DMS153 treated with DMSO at 0.1 percent for 48 hours (cell line): ENCODE data around the gene TIMP3.

Experiments
- DNase-seq: peaks from one replicate; lab custom pipeline; 2025; ENCODE audit not compliant: unreplicated experiment; lab: John Stamatoyannopoulos, UW

TIMP3 gene

DNA sequence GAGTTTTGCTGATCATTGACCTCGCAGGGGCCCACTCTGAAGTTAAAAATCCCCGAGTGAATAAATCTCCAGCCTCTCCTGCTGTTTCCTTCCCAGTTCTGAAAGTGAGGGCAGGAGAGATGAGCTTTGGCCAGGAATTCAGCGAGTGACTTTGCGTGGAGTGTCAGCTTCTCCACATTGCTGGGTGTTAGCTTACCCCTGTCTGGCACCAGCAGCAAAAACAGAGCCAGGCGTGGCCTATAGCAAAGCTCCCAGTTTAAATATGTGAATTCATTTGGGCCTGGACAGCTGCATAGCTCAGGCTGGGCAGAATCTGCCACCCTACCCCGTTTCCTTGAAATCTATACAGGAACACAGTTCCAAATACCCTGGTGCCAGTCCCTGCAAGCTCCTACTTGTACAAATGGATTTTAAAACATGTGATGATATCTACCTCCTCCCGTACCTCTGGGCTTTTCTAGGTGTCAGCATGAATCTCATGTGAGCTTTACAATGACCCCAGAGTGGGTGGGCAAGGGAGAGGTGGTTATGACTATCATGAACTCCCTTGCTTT, 25.6 kb downstream of the TIMP3 start:
- no peak for DNase-seq

GRCh38 chr22:32828150-32828549, 26.6 kb downstream of the TIMP3 start:
- no peak for DNase-seq

DNA sequence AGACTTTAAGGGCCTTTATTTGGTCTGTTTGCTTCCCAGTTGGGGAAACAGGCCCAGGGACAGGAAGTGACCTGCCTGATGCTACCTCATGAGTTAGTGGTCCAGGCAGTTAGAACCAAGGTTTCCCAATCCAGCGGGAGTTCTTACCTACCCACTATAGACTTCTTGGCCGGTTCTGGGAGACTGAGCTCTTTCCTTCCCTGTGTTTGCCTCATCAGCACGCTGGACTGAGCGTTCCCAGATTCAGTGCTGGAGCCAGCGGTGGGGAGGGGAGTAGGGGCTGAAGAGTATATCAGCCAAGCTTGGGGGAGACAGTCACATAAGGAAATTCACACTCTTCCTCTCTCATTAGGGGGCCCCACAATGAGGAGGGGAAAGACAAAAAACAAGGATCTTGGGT, 27.1 kb downstream of the TIMP3 start:
- no peak for DNase-seq

- no peak for DNase-seq
Measured at GRCh38 chr22:32829451-32829851, 27.9 kb downstream of the TIMP3 start.

- no peak for DNase-seq
Measured at GRCh38 chr22:32830473-32830872, 29.0 kb downstream of the TIMP3 start.

GRCh38 chr22:32830957-32831356, 29.5 kb downstream of the TIMP3 start:
- DNase-seq = no peak

- DNase-seq = no peak
Measured at GRCh38 chr22:32831584-32831983, 30.1 kb downstream of the TIMP3 start.

- DNase-seq = no peak
Measured at GRCh38 chr22:32832174-32832573, 30.7 kb downstream of the TIMP3 start.

- peak; percentile 12 for DNase-seq
Measured at GRCh38 chr22:32836280-32837123, 35.0 kb downstream of the TIMP3 start.

- no peak for DNase-seq
Measured at GRCh38 chr22:32837142-32837541, 35.6 kb downstream of the TIMP3 start.

DNA sequence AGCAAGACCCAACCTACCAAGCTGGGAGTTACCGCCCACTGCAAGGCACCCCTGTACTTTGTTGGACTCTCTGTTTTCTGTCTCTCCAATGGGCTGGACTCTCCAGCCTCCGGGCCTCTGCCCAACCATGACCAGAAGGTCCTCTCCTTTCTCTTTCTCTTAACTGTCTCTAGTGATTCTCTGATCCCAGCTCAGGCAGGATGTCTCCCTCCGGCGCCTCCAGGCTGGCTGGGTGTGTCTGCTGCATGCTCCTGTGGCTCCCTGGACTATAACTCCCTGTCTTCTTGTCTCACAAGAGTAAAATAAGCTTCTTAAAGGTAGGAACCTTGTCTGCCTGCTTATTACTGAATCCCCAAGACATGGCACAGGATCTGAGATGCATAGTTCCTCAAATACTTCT, 36.3 kb downstream of the TIMP3 start:
- DNase-seq = no peak

GRCh38 chr22:32839831-32840584, 38.5 kb downstream of the TIMP3 start:
- DNase-seq = no peak

GRCh38 chr22:32841175-32841574, 39.7 kb downstream of the TIMP3 start:
- DNase-seq = no peak

GRCh38 chr22:32842486-32842885, 41.0 kb downstream of the TIMP3 start:
- DNase-seq = no peak

- DNase-seq = no peak
Measured at GRCh38 chr22:32843300-32843699, 41.8 kb downstream of the TIMP3 start.

DNA sequence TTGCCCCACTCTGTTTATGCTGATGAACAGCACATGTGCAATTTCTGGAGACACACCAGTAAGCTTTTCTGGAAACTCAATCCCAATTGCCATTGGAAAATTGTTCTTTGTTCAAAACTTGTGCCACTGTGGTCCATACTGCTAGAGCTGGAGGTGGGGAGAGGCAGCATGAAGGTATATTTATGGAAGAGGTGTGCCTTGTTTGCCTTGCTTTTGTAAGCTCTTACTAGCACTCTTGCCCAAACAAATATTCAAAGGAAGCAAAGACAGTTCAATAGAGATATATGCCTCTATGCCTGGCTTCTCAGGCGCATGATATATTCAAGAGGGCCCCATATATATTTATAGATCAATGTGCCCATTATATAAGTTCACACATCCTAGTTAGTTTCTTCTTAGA, 42.7 kb downstream of the TIMP3 start:
- peak; percentile 10 for DNase-seq

DNA sequence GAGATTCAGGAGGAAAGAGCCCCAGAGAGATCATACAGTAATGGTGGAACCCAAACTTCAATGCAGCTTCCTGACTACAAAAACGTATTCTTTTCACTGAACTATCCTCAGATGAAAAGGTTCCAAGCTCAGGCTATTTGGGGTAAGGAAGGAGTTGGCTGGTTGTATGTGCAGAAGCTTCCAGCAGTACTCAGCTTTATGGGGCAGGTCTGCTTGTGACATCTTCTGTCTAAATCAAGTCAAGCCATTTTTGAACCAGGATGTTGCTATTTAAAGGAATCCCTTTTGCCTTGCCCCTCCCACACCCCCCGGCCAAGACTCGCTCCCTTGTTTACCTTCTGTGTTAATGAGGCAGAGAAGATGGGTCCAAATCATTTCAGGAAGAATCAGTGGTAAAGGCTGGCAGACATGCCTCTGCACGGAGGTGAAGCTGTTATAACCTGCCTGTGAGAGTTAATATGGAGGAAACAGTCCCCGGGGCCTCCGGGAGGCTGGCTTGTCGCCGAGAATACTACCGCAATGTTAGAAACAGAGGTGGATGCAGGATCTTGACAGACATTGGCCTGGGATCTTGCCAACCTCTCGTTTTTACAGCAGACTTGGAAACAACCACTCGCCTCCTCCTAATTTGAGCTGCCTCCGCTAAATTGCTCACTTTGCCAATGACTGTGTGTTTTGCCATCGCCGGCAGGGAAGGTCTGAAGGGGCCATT, 45.4 kb downstream of the TIMP3 start:
- DNase-seq = no peak

DNA sequence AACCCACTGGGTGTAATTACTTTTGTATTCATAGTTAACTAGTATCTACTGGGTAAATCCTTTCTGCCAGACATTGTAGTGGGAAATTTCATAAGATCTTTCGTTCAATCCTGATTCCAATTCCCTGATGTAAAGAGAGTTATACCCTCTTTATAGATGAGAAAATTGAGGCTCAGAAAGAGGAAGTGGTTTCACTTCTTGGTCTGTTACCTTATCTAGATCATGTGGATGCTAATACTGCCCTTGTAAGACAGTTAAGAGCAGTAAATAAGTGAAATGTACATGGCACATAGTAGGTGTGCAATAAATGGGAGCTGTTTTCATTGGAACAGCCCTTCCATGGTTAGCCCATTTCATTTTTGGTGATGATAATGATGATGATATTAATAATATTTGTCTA, 46.7 kb downstream of the TIMP3 start:
- DNase-seq = no peak

DNA sequence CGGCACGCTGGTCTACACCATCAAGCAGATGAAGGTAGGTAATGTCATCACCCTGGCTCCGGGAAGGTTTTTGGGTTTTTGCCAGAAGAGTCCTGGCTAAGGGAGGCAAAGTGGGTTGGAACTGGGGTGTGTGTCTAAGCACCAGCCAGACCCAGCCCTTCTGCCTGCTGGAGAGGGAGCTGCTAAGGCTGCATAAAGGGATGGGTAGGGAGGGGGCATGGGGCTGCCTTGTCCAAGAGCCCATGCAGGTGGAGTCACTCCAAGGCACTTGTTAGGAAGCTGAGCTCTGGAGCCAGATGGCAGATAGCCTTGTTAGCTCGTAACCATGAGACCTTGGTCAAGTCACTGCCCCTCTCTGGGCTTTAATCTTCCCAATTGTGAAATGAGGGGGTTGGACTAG, 48.0 kb downstream of the TIMP3 start:
- no peak for DNase-seq

DNA sequence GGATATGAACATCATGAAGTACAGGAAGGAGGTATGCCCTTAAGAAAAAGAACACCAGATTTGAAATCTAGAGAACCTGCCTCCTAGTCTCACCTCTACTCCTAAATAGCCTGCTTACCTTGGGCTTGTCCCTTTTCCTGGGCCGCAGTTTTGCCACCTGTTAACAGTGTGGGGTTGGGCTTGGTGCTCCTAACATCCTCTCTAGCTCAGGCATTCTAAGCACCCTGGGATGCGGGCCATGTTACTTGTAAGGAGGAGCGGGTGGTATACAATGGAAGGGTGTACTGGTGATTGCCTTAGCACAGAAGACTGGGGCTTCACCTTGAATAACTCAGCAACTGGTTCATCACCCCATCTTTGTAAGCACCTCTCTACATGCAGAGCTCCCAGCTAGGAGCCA, 48.7 kb downstream of the TIMP3 start:
- no peak for DNase-seq
